ENCODE measurements around the gene LAMC3. TPM values are rescaled to one million over a fixed set of nuclear protein-coding genes. Genes with fewer than 3 reads are reported as not detected.

Gene LAMC3
- total and polyA plus RNA-seq, 9 of the 15 experiments (the other 6 are each of a cell fraction or from before 2014, with no cell fraction given) = 0.10 TPM; not detected in 8

DNA sequence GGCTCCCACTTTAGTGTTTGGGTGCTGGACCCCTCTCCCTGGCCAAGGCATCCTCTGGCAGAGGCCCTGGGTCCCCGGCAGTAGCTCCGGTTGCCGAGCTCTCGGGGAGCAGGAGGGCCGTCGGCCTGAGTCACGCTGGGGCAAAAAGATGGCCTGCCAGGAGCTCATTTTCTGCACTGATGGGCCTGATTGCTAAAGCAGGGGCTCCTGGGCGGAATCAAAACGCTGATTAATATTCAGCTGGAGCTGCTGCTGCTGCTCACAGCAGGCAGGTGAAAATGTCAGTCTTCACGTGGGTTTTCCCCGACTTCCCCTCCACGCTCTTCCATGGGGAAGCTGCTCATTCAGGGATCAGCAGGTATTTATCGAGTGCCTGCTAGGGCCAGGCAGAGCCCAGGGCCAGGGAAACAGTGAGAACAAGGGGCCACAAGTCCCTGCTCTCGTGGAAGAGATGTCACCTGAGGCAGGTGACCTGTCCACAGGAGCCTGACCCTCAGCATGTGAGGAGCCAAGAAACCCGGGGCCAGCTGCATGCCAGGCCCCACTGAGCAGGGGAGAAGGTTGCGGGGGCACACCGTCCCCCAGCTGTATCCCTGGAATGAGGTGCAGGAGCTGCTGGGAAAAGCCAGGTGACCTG lies 22.1 kb downstream of the LAMC3 start:
- intact Hi-C loops (cut with micrococcal nuclease) = no loop called here
- peaks cover 0 to 29% of the 10 kb centered on the region in 2 experiments; a peak in 1 of 5 replicates for H3K4me1 ChIP-seq (replicated peaks in 1 of 2; ENCODE audit: control insufficient read depth in 2 of 2, insufficient read depth in 2 of 2, low read length in 2 of 2)
- CTCF ChIA-PET (ENCODE audit: low intra/inter-chr PET ratio) = no interaction called here
- no peak overlapping the region for H2AFZ ChIP-seq (ENCODE audit: low read depth, low read length)
- H4K20me1 ChIP-seq (replicated peaks; ENCODE audit: control insufficient read depth, insufficient read depth, low read length) = peaks cover 80% of the 10 kb centered on the region
- ATAC-seq = no peak
- H3K79me2 ChIP-seq (ENCODE audit: control insufficient read depth, insufficient read depth, low read length) = no peaks in the 10 kb centered on the region
- TF ChIP-seq, protein P1, sequence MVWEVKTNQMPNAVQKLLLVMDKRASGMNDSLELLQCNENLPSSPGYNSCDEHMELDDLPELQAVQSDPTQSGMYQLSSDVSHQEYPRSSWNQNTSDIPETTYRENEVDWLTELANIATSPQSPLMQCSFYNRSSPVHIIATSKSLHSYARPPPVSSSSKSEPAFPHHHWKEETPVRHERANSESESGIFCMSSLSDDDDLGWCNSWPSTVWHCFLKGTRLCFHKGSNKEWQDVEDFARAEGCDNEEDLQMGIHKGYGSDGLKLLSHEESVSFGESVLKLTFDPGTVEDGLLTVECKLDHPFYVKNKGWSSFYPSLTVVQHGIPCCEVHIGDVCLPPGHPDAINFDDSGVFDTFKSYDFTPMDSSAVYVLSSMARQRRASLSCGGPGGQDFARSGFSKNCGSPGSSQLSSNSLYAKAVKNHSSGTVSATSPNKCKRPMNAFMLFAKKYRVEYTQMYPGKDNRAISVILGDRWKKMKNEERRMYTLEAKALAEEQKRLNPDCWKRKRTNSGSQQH (CRISPR knock-in tag; IDR thresholded peaks at IDR 0.05) = no peak
- TF ChIP-seq CHD2 (IDR thresholded peaks at IDR 0.05; ENCODE audit: low read depth, low read length) = 0 out of 2 replicates have a peak, but pooled peaks have one; percentile 17
- peaks cover 21% of the 10 kb centered on the region for H3K9me1 ChIP-seq (ENCODE audit: control insufficient read depth, insufficient read depth, low read length)
- DNase-seq (ENCODE audit: extremely low read depth in 1 of 4, low spot score in 3 of 4) = peak in 3 of 4 experiments; percentile 59 to 72 (median 66)
- no TSS peak for BruUV-seq (replicated peaks)
- no peak overlapping the region for H3K27ac ChIP-seq (ENCODE audit: extremely low read depth, low read depth, low read length)
- in situ Hi-C loops (cut with MboI) = loop anchor here (10.0 kb wide), 1 partner anchor 326 kb away; no protein-coding TSS in a partner anchor
- WGBS (ENCODE audit: insufficient coverage, low coverage, missing lambda C conversion rate) = under 1% methylated on average over 17 of the region's 17 CpGs
- H3K27me3 ChIP-seq (ENCODE audit: control insufficient read depth in 2 of 2, insufficient read depth in 2 of 2, low read length in 2 of 2) = peaks cover 92 to 100% of the 10 kb centered on the region in 2 experiments
- POLR2A ChIA-PET = interaction anchor here (0.6 to 99.3 kb wide), 36 partner anchors 9 to 178 kb away, joined by 3 to 3336 read pairs (median 4); partner anchors contain the start of genes AIF1L and NUP214
- H3K9me3 ChIP-seq (replicated peaks; ENCODE audit: control insufficient read depth, insufficient read depth, low read depth, low read length) = 0 out of 2 replicates have a peak, but pooled peaks cover 2% of the 10 kb centered on the region
- H3K4me3 ChIP-seq = no peak overlapping the region
- no peak for FAIRE-seq
- no peaks in the 10 kb centered on the region for H3K36me3 ChIP-seq (ENCODE audit: control insufficient read depth, insufficient read depth, low read length)
- peak overlapping the region in 1 of 2 experiments; percentile 3; a peak in 2 of 4 replicates for H3K9ac ChIP-seq (ENCODE audit: insufficient read depth in 1 of 2, low read depth in 2 of 2, low read length in 2 of 2)
- H3K4me2 ChIP-seq (ENCODE audit: insufficient read depth, low read length) = no peak overlapping the region

Measured in K562 (cell line).